Activated T-helper 2 cell treated with anti-CD3 and anti-CD28 coated beads, Interferon-gamma antibody, Interleukin-2, Interleukin-4, amounts not matched to agents 10 μg/mL and 5 μg/mL and 100 μg/mL, durations not matched to agents 14 hours and 24 hours and 36 hours (primary cell): Measurements from ENCODE around the gene CDC34. TPM values are rescaled to one million over a fixed set of nuclear protein-coding genes. Genes with fewer than 3 reads are reported as not detected.

Source experiments
- DNase-seq: peaks from one replicate; pipeline ENCODE4 v3.0.0; 2021; ENCODE audit warnings: low spot score
- H3K27ac Mint-ChIP-seq: one replicate; pipeline ENCODE4 v1.8.0; 2021; ENCODE audit warnings: mixed read lengths
- H3K27me3 Mint-ChIP-seq: one replicate; pipeline ENCODE4 v1.8.0; 2021; ENCODE audit warnings: low read depth, mixed read lengths
- H3K36me3 Mint-ChIP-seq: one replicate; pipeline ENCODE4 v1.8.0; 2021; ENCODE audit warnings: low read depth, mixed read lengths
- H3K4me1 Mint-ChIP-seq: one replicate; pipeline ENCODE4 v1.8.0; 2021; ENCODE audit warnings: low read depth, mixed read lengths
- H3K4me3 Mint-ChIP-seq: one replicate; pipeline ENCODE4 v1.8.0; 2021; ENCODE audit warnings: low read depth, mild to moderate bottlenecking, moderate library complexity, mixed read lengths
- H3K9me3 Mint-ChIP-seq: one replicate; pipeline ENCODE4 v1.8.0; 2021; ENCODE audit warnings: mixed read lengths
- intact Hi-C: fragments of 100-400 bp; cut with micrococcal nuclease; formaldehyde crosslinking; loops from one replicate; pipeline ENCODE4 v1.15.1; 2023
- total RNA-seq: library from RNA; stranded (reverse); gene quantifications from 2 replicates; pipeline ENCODE4 v1.2.3, GENCODE V29; 2022

Gene CDC34
- total RNA-seq, 1 donor from 2014 or later: 53.7 TPM

DNA sequence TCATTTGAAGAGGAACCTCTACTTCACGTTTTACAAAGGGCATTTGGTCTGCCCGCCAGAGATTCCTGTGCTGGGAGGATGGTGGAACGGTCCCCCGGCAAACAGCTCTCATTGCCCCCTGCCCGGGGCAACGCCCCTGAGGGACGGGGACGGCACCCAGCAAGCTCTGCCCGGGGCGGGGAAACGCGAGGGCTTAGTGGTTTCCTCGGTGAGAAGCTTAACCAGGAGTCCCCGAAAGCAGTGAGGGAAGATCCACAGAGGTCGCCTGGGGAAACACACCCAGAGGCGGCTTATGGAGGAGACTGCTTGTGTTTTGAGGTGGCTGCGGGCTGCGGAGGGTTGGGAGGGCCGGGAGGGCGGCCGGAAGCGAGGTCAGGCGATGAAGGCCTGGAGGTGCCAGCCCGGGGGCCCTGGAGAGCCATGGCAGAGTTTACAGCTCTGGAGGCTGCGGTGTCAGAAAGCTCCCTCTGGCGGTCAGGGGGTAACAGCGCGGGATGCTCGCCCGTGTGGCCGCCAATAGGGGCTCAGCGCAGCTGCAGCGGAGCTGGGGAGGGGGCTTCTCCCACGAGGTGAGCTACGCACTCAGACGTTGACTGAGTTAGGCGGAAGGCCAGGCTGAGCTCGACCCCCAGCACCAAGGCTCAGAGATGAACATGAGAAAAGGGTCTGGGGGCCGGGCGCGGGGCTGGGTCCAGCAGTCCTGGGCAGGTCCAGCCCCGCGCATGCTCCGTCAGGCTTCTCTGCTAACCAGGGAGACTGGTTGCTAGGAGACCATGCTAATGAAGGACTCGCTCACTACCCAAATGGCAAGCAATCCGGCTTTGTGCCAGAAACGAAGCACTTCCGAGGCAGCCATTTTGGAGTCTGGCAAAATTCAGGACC is 24.9 kb upstream of the CDC34 start:
- Mint-ChIP-seq H3K36me3 (peaks cover 11% of the 10 kb centered on the region), H3K27me3 (no peaks in the 10 kb centered on the region), H3K9me3 (no peaks in the 10 kb centered on the region), H3K27ac (peak overlapping the region; percentile 99), H3K4me3 (peak overlapping the region; percentile 88), H3K4me1 (peaks cover 34% of the 10 kb centered on the region)
- intact Hi-C loops: loop anchor here (1.0 to 10.0 kb wide), 5 partner anchors 18 to 242 kb away; partner anchors contain the start of genes BSG, CDC34 and MIER2
- peak; percentile 93 for DNase-seq

GRCh38 chr19:507286-508203 is 24.0 kb upstream of the CDC34 start, which contains the start of gene TPGS1:
Gene TPGS1 (plus strand): TSS chr19:507497. CDS start chr19:507507, 10 bp downstream.
- Mint-ChIP-seq H3K36me3 (peaks cover 11% of the 10 kb centered on the region), H3K9me3 (no peaks in the 10 kb centered on the region), H3K4me3 (peak within 1 kb of the TSS; percentile 88), H3K4me1 (peaks cover 34% of the 10 kb centered on the region), H3K27me3 (no peaks in the 10 kb centered on the region), H3K27ac (peak within 1 kb of the TSS; percentile 99)
- peak; percentile 73 for DNase-seq
- intact Hi-C loops: loop anchor here (1.0 to 10.0 kb wide), 5 partner anchors 19 to 243 kb away; partner anchors contain the start of genes BSG, CDC34 and MIER2

- no peaks in the 10 kb centered on the region for H3K27me3 Mint-ChIP-seq
- no peaks in the 10 kb centered on the region for H3K9me3 Mint-ChIP-seq
- H3K36me3 Mint-ChIP-seq: peaks cover 11% of the 10 kb centered on the region
- no peak for DNase-seq
- H3K4me1 Mint-ChIP-seq: peaks cover 32% of the 10 kb centered on the region
- peak overlapping the region; percentile 88 for H3K4me3 Mint-ChIP-seq
- intact Hi-C loops: loop anchor here (10.0 kb wide), 1 partner anchor 244 kb away; no protein-coding TSS in a partner anchor
- peak overlapping the region; percentile 71 for H3K27ac Mint-ChIP-seq
These were observed 23.1 kb upstream of the CDC34 start for GRCh38 chr19:508204-509150.

- H3K4me1 Mint-ChIP-seq: peaks cover 28% of the 10 kb centered on the region
- no peaks in the 10 kb centered on the region for H3K9me3 Mint-ChIP-seq
- H3K27ac Mint-ChIP-seq: peak overlapping the region; percentile 93
- peak overlapping the region; percentile 75 for H3K4me3 Mint-ChIP-seq
- H3K36me3 Mint-ChIP-seq: peaks cover 16% of the 10 kb centered on the region
- intact Hi-C loops: loop anchor here (1.0 kb wide), 1 partner anchor 21 kb away; the partner anchor contains the start of gene CDC34
- H3K27me3 Mint-ChIP-seq: no peaks in the 10 kb centered on the region
- DNase-seq: peak; percentile 92
These were observed 20.9 kb upstream of the CDC34 start for GRCh38 chr19:510606-511100.

DNA sequence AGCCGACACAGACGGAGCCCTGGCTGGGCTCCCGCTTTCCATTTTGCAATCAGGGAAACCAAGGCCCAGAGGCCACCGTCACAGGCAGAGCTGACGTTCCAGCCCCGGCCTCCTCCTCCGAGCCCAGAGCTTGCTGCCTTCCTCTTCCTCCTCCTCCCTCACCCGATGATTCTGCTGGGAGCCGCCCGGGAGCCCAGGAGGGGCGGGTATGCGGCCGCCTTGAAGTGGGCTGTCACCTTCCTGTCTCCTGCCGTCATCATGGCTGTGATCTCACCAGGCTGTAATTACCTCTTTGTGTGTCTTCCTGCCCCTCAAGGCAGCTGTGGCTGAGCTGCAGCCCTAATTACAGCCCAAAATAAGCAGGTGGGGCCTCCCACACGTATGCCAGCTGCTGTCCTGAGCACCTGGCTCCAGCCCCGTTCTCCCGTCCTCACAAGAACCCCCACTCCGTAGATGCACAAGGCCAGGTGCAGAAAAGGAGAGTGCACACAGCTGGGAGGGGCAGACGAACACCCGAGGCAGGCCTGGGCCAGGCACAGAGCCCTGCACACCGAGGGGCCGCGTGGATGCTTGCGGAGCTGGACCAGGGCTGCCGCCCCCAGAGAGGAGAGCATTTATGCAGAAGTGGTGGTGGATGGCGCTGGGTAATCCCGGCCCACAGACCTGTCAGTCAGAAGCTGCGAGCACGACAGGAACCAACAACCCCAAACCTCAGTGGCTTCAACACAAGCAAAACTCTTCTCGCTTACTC is 20.3 kb upstream of the CDC34 start:
- DNase-seq: peak; percentile 86
- Mint-ChIP-seq H3K27ac (peak overlapping the region; percentile 93), H3K9me3 (no peaks in the 10 kb centered on the region), H3K27me3 (no peaks in the 10 kb centered on the region), H3K36me3 (peaks cover 16% of the 10 kb centered on the region), H3K4me1 (peaks cover 27% of the 10 kb centered on the region), H3K4me3 (peak overlapping the region; percentile 75)
- intact Hi-C loops: loop anchor here (1.0 kb wide), 1 partner anchor 20 kb away; the partner anchor contains the start of gene CDC34

DNA sequence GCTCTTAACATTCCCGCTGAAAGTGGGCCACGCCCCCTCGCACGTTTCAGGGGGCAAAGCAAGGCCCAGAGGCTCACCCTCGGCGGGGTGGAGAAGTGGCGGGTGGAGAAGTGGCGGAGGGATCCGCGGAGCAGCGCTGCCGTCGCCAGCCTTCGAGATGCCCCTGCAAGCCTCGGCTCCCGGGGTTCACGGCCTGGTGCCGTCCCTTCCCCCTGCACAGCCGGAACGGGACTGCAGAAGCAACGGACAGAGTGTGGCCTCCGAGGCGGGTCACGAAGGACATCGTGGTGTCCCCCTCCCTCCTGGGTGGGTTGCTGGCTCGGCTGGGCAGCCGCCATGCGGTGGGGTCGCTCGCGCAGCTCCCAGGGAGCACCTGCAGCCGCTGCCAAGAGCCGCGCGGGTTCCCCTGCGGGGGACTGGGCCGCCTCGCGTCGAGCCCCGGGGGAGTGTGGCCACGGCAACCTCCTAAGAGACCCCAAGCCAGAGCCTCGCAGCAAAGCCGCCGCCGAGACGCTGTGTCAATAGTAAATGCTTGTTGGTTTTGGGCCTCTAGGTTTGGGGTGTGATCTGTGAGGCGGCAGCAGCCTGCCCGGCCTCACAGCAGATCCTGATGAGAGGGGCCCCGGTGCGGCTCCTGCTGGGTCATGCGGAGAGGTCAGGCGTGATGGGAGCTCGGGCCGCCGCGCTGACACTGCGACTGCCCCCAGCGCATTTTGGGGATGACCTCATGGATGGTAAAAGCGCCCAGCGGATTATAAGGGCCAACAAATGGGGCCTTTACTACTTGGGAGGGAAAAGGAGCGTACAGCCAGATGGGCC is 18.8 kb upstream of the CDC34 start:
- Mint-ChIP-seq H3K27ac (no peak overlapping the region), H3K4me1 (peaks cover 30% of the 10 kb centered on the region), H3K9me3 (no peaks in the 10 kb centered on the region), H3K27me3 (no peaks in the 10 kb centered on the region), H3K4me3 (no peak overlapping the region), H3K36me3 (peaks cover 16% of the 10 kb centered on the region)
- DNase-seq: no peak
- intact Hi-C loops: no loop called here

DNA sequence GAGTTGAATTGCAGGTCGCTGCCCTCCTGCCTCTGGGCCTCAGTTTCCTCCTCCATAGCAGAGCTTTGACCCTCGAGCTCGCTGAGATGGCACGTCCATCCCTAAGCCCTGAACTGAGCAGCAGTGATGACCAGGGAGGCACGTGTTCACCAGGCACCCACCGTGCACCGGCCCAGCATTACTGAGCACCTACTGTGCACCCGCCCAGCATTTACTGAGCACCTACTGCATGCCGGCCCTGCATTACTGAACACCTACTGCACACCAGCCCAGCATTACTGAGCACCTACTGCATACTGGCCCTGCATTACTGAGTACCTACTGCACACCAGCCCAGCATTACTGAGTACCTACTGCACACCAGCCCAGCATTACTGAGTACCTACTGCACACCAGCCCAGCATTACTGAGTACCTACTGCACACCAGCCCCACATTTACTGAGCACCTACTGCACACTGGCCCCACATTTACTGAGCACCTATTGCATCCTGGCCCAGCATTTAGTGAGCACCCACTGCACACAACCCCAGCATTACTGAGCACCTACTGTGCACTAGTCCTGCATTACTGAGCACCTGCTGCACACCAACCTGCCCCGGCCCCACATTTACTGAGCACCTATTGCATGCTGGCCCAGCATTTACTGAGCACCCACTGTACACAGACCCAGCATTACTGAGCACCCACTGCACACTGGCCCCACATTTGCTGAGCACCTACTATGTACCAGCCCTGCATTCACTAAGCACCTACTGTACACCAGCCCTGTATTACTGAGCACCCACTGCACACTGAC is 18.0 kb upstream of the CDC34 start:
- Mint-ChIP-seq H3K27ac (no peak overlapping the region), H3K4me1 (peaks cover 23% of the 10 kb centered on the region), H3K9me3 (no peaks in the 10 kb centered on the region), H3K36me3 (peaks cover 15% of the 10 kb centered on the region), H3K27me3 (no peaks in the 10 kb centered on the region), H3K4me3 (no peak overlapping the region)
- DNase-seq: no peak
- intact Hi-C loops: no loop called here

DNA sequence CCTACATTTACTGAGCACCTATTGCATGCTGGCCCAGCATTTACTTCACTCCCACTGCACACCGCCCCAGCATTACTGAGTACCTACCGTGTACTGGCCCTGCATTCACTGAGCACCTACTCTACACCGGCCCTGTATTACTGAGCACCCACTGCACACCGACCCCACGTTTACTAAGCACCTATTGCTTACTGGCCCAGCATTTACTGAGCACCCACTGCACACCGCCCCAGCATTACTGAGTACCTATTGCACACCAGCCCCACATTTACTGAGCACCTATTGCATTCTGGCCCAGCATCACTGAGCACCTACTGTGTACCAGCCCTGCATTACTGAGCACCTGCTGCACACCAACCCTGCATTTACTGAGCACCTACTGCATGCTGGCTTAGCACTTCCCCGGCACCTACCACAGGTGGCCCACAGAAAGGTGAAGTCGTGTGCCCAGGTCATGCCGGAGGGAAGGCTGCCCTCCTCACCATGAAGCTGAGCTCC is 17.3 kb upstream of the CDC34 start:
- Mint-ChIP-seq H3K4me3 (no peak overlapping the region), H3K4me1 (peaks cover 18% of the 10 kb centered on the region), H3K27ac (no peak overlapping the region), H3K27me3 (no peaks in the 10 kb centered on the region), H3K9me3 (no peaks in the 10 kb centered on the region), H3K36me3 (peaks cover 11% of the 10 kb centered on the region)
- intact Hi-C loops: no loop called here
- DNase-seq: no peak

DNA sequence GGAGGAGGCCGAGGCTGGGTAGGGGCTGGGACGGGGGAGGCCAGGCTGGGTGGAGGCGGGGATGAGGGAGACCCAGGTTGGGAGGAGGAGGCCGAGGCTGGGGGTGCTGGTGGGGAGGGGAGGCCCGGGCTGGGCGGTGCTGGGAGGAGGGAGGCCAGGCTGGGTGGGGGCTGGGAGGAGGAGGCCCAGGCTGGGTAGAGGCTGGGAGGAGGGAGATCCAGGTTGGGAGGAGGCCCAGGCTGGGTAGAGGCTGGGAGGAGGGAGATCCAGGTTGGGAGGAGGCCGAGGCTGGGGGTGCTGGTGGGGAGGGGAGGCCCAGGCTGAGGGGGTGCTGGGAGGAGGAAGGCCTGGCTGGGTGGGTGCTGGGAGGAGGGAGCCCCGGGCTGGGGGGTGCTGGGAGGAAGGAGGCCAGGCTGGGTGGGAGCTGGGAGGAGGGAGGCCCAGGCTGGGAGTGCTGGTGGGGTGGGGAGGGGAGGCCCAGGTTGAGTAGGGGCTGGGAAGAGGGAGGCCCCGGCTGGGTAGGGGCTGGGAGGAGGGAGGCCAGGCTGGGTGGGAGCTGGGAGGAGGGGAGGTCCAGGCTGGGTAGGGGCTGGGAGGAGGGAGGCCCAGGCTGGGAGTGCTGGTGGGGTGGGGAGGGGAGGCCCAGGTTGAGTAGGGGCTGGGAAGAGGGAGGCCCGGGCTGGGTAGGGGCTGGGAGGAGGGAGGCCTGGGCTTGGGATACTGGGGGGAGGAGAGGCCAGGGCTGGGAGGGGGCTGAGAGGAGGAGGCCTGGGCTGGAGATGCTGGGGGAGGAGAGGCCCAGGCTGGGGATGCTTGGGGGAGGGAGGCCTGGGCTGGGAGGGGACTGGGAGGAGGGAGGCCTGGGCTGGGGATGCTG is 13.6 kb upstream of the CDC34 start:
- Mint-ChIP-seq H3K36me3 (peaks cover 6% of the 10 kb centered on the region), H3K4me3 (no peak overlapping the region), H3K4me1 (peaks cover 3% of the 10 kb centered on the region), H3K9me3 (no peaks in the 10 kb centered on the region), H3K27me3 (no peaks in the 10 kb centered on the region), H3K27ac (no peak overlapping the region)
- intact Hi-C loops: no loop called here
- no peak for DNase-seq
